WTC11 (cell line): ENCODE data around the gene MUC21. TPM values are rescaled to one million over a fixed set of nuclear protein-coding genes. Genes with fewer than 3 reads are reported as not detected.

Experiments
- ATAC-seq: fragments of 200-7000 bp; cut with Tn5 transposase; 2 replicates; pipeline ENCODE4 v1.10.0; 2021; ENCODE audit warnings: mild to moderate bottlenecking, moderate library complexity
- CTCF ChIA-PET: fragments of 300-600 bp; sonication (Branson Sonifier 250); formaldehyde crosslinking; loops from one replicate; lab custom pipeline; 2021; ENCODE audit warnings: antibody characterized with exemption; lab: Charles Lee
- POLR2A ChIA-PET: fragments of 350-600 bp; sonication (Branson Sonifier 250); formaldehyde crosslinking; loops from one replicate; lab custom pipeline; 2021; ENCODE audit warnings: antibody characterized with exemption; lab: Charles Lee
- DNase-seq: peaks from one replicate; pipeline ENCODE4 v3.0.0; 2021; ENCODE audit warnings: low spot score
- H3K27ac Mint-ChIP-seq: 2 replicates; pipeline ENCODE4 v1.8.0; 2021; ENCODE audit warnings: mixed read lengths
- H3K27me3 Mint-ChIP-seq: 2 replicates; pipeline ENCODE4 v1.8.0; 2021; ENCODE audit warnings: low read depth, mild to moderate bottlenecking, moderate library complexity, mixed read lengths
- H3K36me3 Mint-ChIP-seq: 2 replicates; pipeline ENCODE4 v1.8.0; 2021; ENCODE audit warnings: mixed read lengths
- H3K4me1 Mint-ChIP-seq: 2 replicates; pipeline ENCODE4 v1.8.0; 2022; ENCODE audit warnings: mixed read lengths
- H3K4me3 Mint-ChIP-seq: 2 replicates; pipeline ENCODE4 v1.8.0; 2021; ENCODE audit warnings: mild to moderate bottlenecking, moderate library complexity, mixed read lengths
- H3K9me3 Mint-ChIP-seq: 2 replicates; pipeline ENCODE4 v1.8.0; 2021; ENCODE audit warnings: mixed read lengths
- AR ChIP-seq: fragments of 250-450 bp; sonication (Bioruptor Pico); IDR thresholded peaks from 2 replicates; pipeline ENCODE4 v1.9.0; 2021; ENCODE audit warnings: mild to moderate bottlenecking
- CREB1 ChIP-seq: sonication (generic); formaldehyde crosslinking; IDR thresholded peaks from 2 replicates; pipeline ENCODE4 v1.8.0; 2023; ENCODE audit warnings: mild to moderate bottlenecking, missing genetic modification reagents
- CREM ChIP-seq: sonication (generic); formaldehyde crosslinking; IDR thresholded peaks from 2 replicates; pipeline ENCODE4 v1.8.1; 2022; ENCODE audit warnings: mild to moderate bottlenecking, missing genetic modification reagents, moderate library complexity
- CTCF ChIP-seq: fragments of 200-600 bp; IDR thresholded peaks from 2 replicates; pipeline ENCODE4 v1.8.0; 2022; ENCODE audit warnings: antibody characterized with exemption
- EMX1 ChIP-seq: fragments of 250-450 bp; sonication (Bioruptor Pico); IDR thresholded peaks from 2 replicates; pipeline ENCODE4 v1.8.0; 2021; ENCODE audit warnings: mild to moderate bottlenecking
- ERG ChIP-seq: fragments of 250-450 bp; sonication (Bioruptor Pico); IDR thresholded peaks from 2 replicates; pipeline ENCODE4 v1.8.0; 2021; ENCODE audit warnings: mild to moderate bottlenecking
- ETV6 ChIP-seq: sonication (generic); formaldehyde crosslinking; IDR thresholded peaks from 2 replicates; pipeline ENCODE4 v1.8.1; 2022; ENCODE audit warnings: mild to moderate bottlenecking, missing genetic modification reagents
- FOXP1 ChIP-seq: sonication (generic); formaldehyde crosslinking; IDR thresholded peaks from 2 replicates; pipeline ENCODE4 v1.8.0; 2022; ENCODE audit warnings: missing genetic modification reagents, mild to moderate bottlenecking, moderate library complexity, borderline replicate concordance
- HMGA2 ChIP-seq: fragments of 250-450 bp; sonication (Bioruptor Pico); IDR thresholded peaks from 2 replicates; pipeline ENCODE4 v1.4.0; 2021; ENCODE audit warnings: mild to moderate bottlenecking, moderate library complexity
- HMGXB4 ChIP-seq: sonication (generic); formaldehyde crosslinking; IDR thresholded peaks from 2 replicates; pipeline ENCODE4 v1.8.1; 2023; ENCODE audit warnings: mild to moderate bottlenecking, moderate library complexity, missing genetic modification reagents
- IRF1 ChIP-seq: sonication (generic); formaldehyde crosslinking; IDR thresholded peaks from 2 replicates; pipeline ENCODE4 v1.8.0; 2023; ENCODE audit warnings: missing genetic modification reagents
- JAZF1 ChIP-seq: fragments of 250-450 bp; sonication (Bioruptor Pico); IDR thresholded peaks from 2 replicates; pipeline ENCODE4 v1.9.0; 2021; ENCODE audit warnings: moderate library complexity, mild to moderate bottlenecking, inconsistent platforms
- MXD4 ChIP-seq: fragments of 250-450 bp; sonication (Bioruptor Pico); IDR thresholded peaks from 2 replicates; pipeline ENCODE4 v1.8.0; 2021; ENCODE audit warnings: mild to moderate bottlenecking, moderate library complexity, borderline replicate concordance
- NR1H2 ChIP-seq: sonication (generic); formaldehyde crosslinking; IDR thresholded peaks from 2 replicates; pipeline ENCODE4 v1.9.0; 2021; ENCODE audit warnings: mild to moderate bottlenecking, moderate library complexity, missing genetic modification reagents
- TCF7 ChIP-seq: sonication (generic); formaldehyde crosslinking; IDR thresholded peaks from 2 replicates; pipeline ENCODE4 v1.8.0; 2022; ENCODE audit warnings: mild to moderate bottlenecking, low read depth, missing genetic modification reagents, moderate library complexity
- USF1 ChIP-seq: sonication (generic); formaldehyde crosslinking; IDR thresholded peaks from 2 replicates; pipeline ENCODE4 v1.8.0; 2022; ENCODE audit warnings: mild to moderate bottlenecking, missing genetic modification reagents
- USF2 ChIP-seq: sonication (generic); formaldehyde crosslinking; IDR thresholded peaks from 2 replicates; pipeline ENCODE4 v1.8.1; 2023; ENCODE audit warnings: mild to moderate bottlenecking, missing genetic modification reagents, moderate library complexity
- ZNF232 ChIP-seq: sonication (generic); formaldehyde crosslinking; IDR thresholded peaks from 2 replicates; pipeline ENCODE4 v1.8.0; 2022; ENCODE audit warnings: mild to moderate bottlenecking, missing genetic modification reagents
- ZNF263 ChIP-seq: sonication (generic); formaldehyde crosslinking; IDR thresholded peaks from 2 replicates; pipeline ENCODE4 v1.8.1; 2022; ENCODE audit warnings: low read depth, mild to moderate bottlenecking, moderate library complexity, missing genetic modification reagents
- ZNF423 ChIP-seq: fragments of 250-450 bp; sonication (Bioruptor Pico); IDR thresholded peaks from 2 replicates; pipeline ENCODE4 v2.1.2; 2022; ENCODE audit warnings: mild to moderate bottlenecking, moderate library complexity
- total RNA-seq: library from RNA; stranded (reverse); gene quantifications from 3 replicates; pipeline ENCODE4 v1.2.3, GENCODE V29; 2021

MUC21 gene
- total RNA-seq, 1 experiment from 2014 or later, result not detected

GRCh38 chr6:30957716-30958115 is 25.8 kb upstream of the MUC21 start:
- Mint-ChIP-seq H3K36me3 (no peaks in the 10 kb centered on the region), H3K27me3 (peaks cover 48% of the 10 kb centered on the region), H3K4me3 (no peak overlapping the region), H3K9me3 (0 out of 2 replicates have a peak, but pooled peaks cover 4% of the 10 kb centered on the region), H3K4me1 (peaks cover 24% of the 10 kb centered on the region), H3K27ac (no peak overlapping the region)
- CTCF ChIA-PET, result interaction anchor here (2.7 kb wide), 1 partner anchor 15 kb away, joined by 29 read pairs; no protein-coding TSS in a partner anchor
- POLR2A ChIA-PET, result no interaction called here
- ATAC-seq (no peak), DNase-seq (no peak)
- TF ChIP-seq HMGA2 (CRISPR knock-in tag) (no peak), FOXP1 (CRISPR knock-in tag) (no peak)

GRCh38 chr6:30960907-30961673 is 22.4 kb upstream of the MUC21 start:
- Mint-ChIP-seq H3K9me3 (peaks cover 22% of the 10 kb centered on the region), H3K27me3 (peaks cover 32% of the 10 kb centered on the region), H3K27ac (no peak overlapping the region), H3K36me3 (no peaks in the 10 kb centered on the region), H3K4me3 (no peak overlapping the region), H3K4me1 (peaks cover 13% of the 10 kb centered on the region)
- ChIA-PET CTCF (interaction anchor here (0.5 to 2.1 kb wide), 5 partner anchors 19 to 530 kb away, joined by 3 to 5 read pairs (median 4); no protein-coding TSS in a partner anchor), POLR2A (no interaction called here)
- ATAC-seq, result no peak
- no peak for DNase-seq
- no peak for TF ChIP-seq CREB1 (CRISPR knock-in tag)

GRCh38 chr6:30962716-30963115 is 20.8 kb upstream of the MUC21 start:
- DNase-seq, result no peak
- CTCF ChIA-PET, result no interaction called here
- H3K27ac Mint-ChIP-seq, result no peak overlapping the region
- POLR2A ChIA-PET, result no interaction called here
- peaks cover 25% of the 10 kb centered on the region for H3K9me3 Mint-ChIP-seq
- no peaks in the 10 kb centered on the region for H3K36me3 Mint-ChIP-seq
- no peak for ATAC-seq
- no peak for TF ChIP-seq USF2 (CRISPR knock-in tag)
- no peak for TF ChIP-seq ZNF423
- TF ChIP-seq CTCF, result no peak
- no peak for TF ChIP-seq IRF1 (CRISPR knock-in tag)
- TF ChIP-seq ETV6 (CRISPR knock-in tag), result no peak
- TF ChIP-seq USF1 (CRISPR knock-in tag), result no peak
- TF ChIP-seq ZNF263 (CRISPR knock-in tag), result no peak
- TF ChIP-seq AR (CRISPR knock-in tag), result no peak
- TF ChIP-seq EMX1, result no peak
- TF ChIP-seq TCF7 (CRISPR knock-in tag), result no peak
- no peak for TF ChIP-seq NR1H2 (CRISPR knock-in tag)
- TF ChIP-seq JAZF1 (CRISPR knock-in tag), result no peak
- no peak for TF ChIP-seq ERG (CRISPR knock-in tag)
- no peak for TF ChIP-seq MXD4 (CRISPR knock-in tag)
- no peak for TF ChIP-seq CREM (CRISPR knock-in tag)
- no peak for TF ChIP-seq ZNF232
- no peak for TF ChIP-seq HMGXB4 (CRISPR knock-in tag)
- no peak overlapping the region for H3K4me3 Mint-ChIP-seq
- peaks cover 8% of the 10 kb centered on the region; the same call in 1 of the 2 replicates for H3K4me1 Mint-ChIP-seq
- peaks cover 16% of the 10 kb centered on the region for H3K27me3 Mint-ChIP-seq
